NB4 (cell line): ENCODE data around the gene KRT83.

ENCODE experiments used
- MYC ChIP-seq: IDR thresholded peaks from 2 replicates; pipeline ENCODE4 v1.6.1; 2011; ENCODE audit warnings: low read depth, low read length
- TF ChIP-seq, protein P1 (sequence below): IDR thresholded peaks from one replicate; pipeline ENCODE4 v1.5.1; 2012; ENCODE audit warnings: low read depth, low read length
- TF ChIP-seq, protein P2 (sequence below): IDR thresholded peaks from 2 replicates; pipeline ENCODE4 v1.6.1; 2011; ENCODE audit warnings: low read depth, low read length

DNA sequence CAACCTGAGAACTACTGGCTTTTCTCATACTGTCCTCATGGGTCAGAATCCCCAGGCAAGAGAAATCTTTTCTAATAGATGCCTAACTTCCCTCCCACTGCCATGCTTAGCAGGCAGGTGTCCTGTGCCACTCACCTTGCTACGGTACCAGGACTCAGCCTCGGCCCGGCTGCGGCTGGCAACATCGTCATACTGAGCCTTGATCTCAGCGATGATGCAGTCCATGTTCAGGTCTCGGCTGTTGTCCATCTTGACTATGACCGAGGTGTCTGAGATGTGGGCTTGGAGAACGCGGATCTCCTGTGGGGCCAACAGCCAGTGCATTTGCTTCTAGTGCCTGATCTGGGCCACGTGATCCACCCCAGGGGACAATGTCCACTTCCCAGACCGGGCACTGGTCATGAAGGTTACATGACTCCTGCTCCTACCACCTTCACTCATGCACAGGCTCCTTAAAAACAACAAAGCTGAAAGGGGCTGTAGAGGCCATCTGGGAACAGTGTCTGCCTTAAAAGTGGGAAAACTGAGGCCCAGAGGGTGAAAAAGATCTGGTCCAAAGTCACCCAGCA is 42.0 kb upstream of the KRT83 start:
- TF ChIP-seq, protein P1, sequence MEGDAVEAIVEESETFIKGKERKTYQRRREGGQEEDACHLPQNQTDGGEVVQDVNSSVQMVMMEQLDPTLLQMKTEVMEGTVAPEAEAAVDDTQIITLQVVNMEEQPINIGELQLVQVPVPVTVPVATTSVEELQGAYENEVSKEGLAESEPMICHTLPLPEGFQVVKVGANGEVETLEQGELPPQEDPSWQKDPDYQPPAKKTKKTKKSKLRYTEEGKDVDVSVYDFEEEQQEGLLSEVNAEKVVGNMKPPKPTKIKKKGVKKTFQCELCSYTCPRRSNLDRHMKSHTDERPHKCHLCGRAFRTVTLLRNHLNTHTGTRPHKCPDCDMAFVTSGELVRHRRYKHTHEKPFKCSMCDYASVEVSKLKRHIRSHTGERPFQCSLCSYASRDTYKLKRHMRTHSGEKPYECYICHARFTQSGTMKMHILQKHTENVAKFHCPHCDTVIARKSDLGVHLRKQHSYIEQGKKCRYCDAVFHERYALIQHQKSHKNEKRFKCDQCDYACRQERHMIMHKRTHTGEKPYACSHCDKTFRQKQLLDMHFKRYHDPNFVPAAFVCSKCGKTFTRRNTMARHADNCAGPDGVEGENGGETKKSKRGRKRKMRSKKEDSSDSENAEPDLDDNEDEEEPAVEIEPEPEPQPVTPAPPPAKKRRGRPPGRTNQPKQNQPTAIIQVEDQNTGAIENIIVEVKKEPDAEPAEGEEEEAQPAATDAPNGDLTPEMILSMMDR: no peak
- TF ChIP-seq, protein P2, sequence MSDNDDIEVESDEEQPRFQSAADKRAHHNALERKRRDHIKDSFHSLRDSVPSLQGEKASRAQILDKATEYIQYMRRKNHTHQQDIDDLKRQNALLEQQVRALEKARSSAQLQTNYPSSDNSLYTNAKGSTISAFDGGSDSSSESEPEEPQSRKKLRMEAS: no peak
- TF ChIP-seq MYC: no peak
